Measurements from ENCODE around the gene WWOX. TPM values are rescaled to one million over a fixed set of nuclear protein-coding genes. Genes with fewer than 3 reads are reported as not detected.

The WWOX gene
- polyA plus RNA-seq, 1 donor from 2014 or later, result 25.6 TPM

DNA sequence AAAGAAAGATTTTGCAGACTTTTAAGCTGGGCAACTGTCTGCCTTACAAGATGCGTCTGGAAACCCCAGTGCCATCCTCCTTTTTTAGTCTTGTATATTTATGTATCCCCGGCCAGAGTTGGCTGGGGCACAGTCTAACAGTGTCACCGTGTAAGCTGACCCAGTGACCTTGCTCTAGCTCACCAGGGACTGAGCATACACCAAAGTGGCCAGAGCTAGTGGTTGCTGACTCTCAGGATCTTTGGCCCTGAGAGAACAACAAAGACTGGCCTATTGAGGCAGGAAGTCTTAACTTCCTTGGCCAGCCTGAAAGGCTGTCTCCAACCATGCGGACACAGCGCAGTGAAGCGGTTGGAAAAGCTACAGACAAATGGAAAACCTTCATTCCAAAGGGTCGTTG is 745.2 kb downstream of the WWOX start:
- H3K9ac ChIP-seq (ENCODE audit: low read length), result no peak overlapping the region
- no peak overlapping the region for H2AFZ ChIP-seq (ENCODE audit: low read depth, low read length)
- H3K4me2 ChIP-seq (ENCODE audit: low read length), result no peak overlapping the region
- no peaks in the 10 kb centered on the region for H3K36me3 ChIP-seq (ENCODE audit: insufficient read depth, low read length)
- no peak overlapping the region for H3K27ac ChIP-seq (ENCODE audit: low read length)
- no peaks in the 10 kb centered on the region for H3K9me3 ChIP-seq (ENCODE audit: low read length)
- H4K20me1 ChIP-seq (ENCODE audit: insufficient read depth), result no peaks in the 10 kb centered on the region
- H3F3A ChIP-seq (ENCODE audit: insufficient read depth, low read length, poor library complexity, severe bottlenecking), result no peaks in the 10 kb centered on the region
- no peaks in the 10 kb centered on the region for H3K27me3 ChIP-seq (ENCODE audit: insufficient read depth, low read depth, low read length)
- no peaks in the 10 kb centered on the region for H3K9me2 ChIP-seq (ENCODE audit: insufficient read depth, low read length)
- no peaks in the 10 kb centered on the region for H3K79me2 ChIP-seq (replicated peaks; ENCODE audit: insufficient read depth, low read length)
- TF ChIP-seq, protein P1, sequence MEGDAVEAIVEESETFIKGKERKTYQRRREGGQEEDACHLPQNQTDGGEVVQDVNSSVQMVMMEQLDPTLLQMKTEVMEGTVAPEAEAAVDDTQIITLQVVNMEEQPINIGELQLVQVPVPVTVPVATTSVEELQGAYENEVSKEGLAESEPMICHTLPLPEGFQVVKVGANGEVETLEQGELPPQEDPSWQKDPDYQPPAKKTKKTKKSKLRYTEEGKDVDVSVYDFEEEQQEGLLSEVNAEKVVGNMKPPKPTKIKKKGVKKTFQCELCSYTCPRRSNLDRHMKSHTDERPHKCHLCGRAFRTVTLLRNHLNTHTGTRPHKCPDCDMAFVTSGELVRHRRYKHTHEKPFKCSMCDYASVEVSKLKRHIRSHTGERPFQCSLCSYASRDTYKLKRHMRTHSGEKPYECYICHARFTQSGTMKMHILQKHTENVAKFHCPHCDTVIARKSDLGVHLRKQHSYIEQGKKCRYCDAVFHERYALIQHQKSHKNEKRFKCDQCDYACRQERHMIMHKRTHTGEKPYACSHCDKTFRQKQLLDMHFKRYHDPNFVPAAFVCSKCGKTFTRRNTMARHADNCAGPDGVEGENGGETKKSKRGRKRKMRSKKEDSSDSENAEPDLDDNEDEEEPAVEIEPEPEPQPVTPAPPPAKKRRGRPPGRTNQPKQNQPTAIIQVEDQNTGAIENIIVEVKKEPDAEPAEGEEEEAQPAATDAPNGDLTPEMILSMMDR (IDR thresholded peaks at IDR 0.05; ENCODE audit: poor library complexity, severe bottlenecking), result no peak
- no peak for TF ChIP-seq RAD21 (conservative IDR thresholded peaks at IDR 0.05)
- TF ChIP-seq EZH2 (IDR thresholded peaks at IDR 0.05; ENCODE audit: borderline replicate concordance, insufficient read depth, low read length, poor library complexity, severe bottlenecking), result no peak
- no peak for TF ChIP-seq EP300 (conservative IDR thresholded peaks at IDR 0.05; ENCODE audit: poor library complexity, severe bottlenecking)
- no peak for TF ChIP-seq MXI1 (conservative IDR thresholded peaks at IDR 0.05; ENCODE audit: poor library complexity, severe bottlenecking)
- no peak for TF ChIP-seq SMC3 (conservative IDR thresholded peaks at IDR 0.05; ENCODE audit: poor library complexity)
- TF ChIP-seq TAF1 (IDR thresholded peaks at IDR 0.05; ENCODE audit: low read depth), result no peak
- TF ChIP-seq, protein P2, sequence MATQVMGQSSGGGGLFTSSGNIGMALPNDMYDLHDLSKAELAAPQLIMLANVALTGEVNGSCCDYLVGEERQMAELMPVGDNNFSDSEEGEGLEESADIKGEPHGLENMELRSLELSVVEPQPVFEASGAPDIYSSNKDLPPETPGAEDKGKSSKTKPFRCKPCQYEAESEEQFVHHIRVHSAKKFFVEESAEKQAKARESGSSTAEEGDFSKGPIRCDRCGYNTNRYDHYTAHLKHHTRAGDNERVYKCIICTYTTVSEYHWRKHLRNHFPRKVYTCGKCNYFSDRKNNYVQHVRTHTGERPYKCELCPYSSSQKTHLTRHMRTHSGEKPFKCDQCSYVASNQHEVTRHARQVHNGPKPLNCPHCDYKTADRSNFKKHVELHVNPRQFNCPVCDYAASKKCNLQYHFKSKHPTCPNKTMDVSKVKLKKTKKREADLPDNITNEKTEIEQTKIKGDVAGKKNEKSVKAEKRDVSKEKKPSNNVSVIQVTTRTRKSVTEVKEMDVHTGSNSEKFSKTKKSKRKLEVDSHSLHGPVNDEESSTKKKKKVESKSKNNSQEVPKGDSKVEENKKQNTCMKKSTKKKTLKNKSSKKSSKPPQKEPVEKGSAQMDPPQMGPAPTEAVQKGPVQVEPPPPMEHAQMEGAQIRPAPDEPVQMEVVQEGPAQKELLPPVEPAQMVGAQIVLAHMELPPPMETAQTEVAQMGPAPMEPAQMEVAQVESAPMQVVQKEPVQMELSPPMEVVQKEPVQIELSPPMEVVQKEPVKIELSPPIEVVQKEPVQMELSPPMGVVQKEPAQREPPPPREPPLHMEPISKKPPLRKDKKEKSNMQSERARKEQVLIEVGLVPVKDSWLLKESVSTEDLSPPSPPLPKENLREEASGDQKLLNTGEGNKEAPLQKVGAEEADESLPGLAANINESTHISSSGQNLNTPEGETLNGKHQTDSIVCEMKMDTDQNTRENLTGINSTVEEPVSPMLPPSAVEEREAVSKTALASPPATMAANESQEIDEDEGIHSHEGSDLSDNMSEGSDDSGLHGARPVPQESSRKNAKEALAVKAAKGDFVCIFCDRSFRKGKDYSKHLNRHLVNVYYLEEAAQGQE (IDR thresholded peaks at IDR 0.05; ENCODE audit: borderline replicate concordance), result no peak
- no peak overlapping the region for H3K4me3 ChIP-seq (ENCODE audit: low read length)

DNA sequence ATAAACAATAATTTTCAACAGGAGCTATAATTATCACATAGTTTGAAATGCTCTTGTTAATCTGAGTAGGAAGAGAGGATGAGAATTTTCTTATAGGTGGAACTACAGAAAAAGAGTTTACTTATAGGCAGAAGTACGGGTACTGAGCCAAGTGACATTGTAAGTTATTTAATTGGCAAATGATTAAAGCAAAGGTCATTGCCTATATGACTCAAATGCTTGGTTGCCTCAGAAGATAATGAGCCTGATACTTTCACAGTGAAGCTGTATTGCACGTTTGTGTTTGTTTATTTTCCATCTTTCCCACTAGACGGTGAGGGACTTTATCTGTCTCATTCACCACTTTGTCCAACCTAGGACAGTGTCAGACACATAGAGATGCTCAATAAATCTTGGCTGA is 751.8 kb downstream of the WWOX start:
- no peak overlapping the region for H3K4me2 ChIP-seq (ENCODE audit: low read length)
- H3F3A ChIP-seq (ENCODE audit: insufficient read depth, low read length, poor library complexity, severe bottlenecking), result no peaks in the 10 kb centered on the region
- no peak overlapping the region for H3K4me3 ChIP-seq (ENCODE audit: low read length)
- TF ChIP-seq TAF1 (IDR thresholded peaks at IDR 0.05; ENCODE audit: low read depth) (no peak), EZH2 (IDR thresholded peaks at IDR 0.05; ENCODE audit: borderline replicate concordance, insufficient read depth, low read length, poor library complexity, severe bottlenecking) (no peak), POLR2AphosphoS5 (IDR thresholded peaks at IDR 0.05) (no peak), SMC3 (conservative IDR thresholded peaks at IDR 0.05; ENCODE audit: poor library complexity) (no peak), MXI1 (conservative IDR thresholded peaks at IDR 0.05; ENCODE audit: poor library complexity, severe bottlenecking) (no peak), EP300 (conservative IDR thresholded peaks at IDR 0.05; ENCODE audit: poor library complexity, severe bottlenecking) (no peak), RAD21 (conservative IDR thresholded peaks at IDR 0.05) (no peak)
- TF ChIP-seq, protein P2 (IDR thresholded peaks at IDR 0.05; ENCODE audit: borderline replicate concordance), result no peak
- TF ChIP-seq, protein P1 (IDR thresholded peaks at IDR 0.05; ENCODE audit: poor library complexity, severe bottlenecking), result no peak
- no peaks in the 10 kb centered on the region for H3K27me3 ChIP-seq (ENCODE audit: insufficient read depth, low read depth, low read length)
- H3K9ac ChIP-seq (ENCODE audit: low read length), result no peak overlapping the region
- H2AFZ ChIP-seq (ENCODE audit: low read depth, low read length), result no peak overlapping the region
- no peaks in the 10 kb centered on the region for H4K20me1 ChIP-seq (ENCODE audit: insufficient read depth)
- H3K9me2 ChIP-seq (ENCODE audit: insufficient read depth, low read length), result no peaks in the 10 kb centered on the region
- H3K79me2 ChIP-seq (replicated peaks; ENCODE audit: insufficient read depth, low read length), result no peaks in the 10 kb centered on the region
- no peaks in the 10 kb centered on the region for H3K36me3 ChIP-seq (ENCODE audit: insufficient read depth, low read length)
- H3K27ac ChIP-seq (ENCODE audit: low read length), result no peak overlapping the region
- H3K9me3 ChIP-seq (ENCODE audit: low read length), result no peaks in the 10 kb centered on the region

Data from neural cell (in vitro differentiated cells).